WERI-Rb-1 (cell line): ENCODE data around the gene CFB.

Source experiments
- DNase-seq: peaks from one replicate; pipeline ENCODE4 v3.0.0-alpha.2; 2020
- H3K27ac ChIP-seq: fragments of 250-450 bp; sonication (Bioruptor Pico); 2 replicates; pipeline ENCODE4 v1.5.1; 2020; ENCODE audit warnings: mild to moderate bottlenecking, moderate library complexity
- H3K27me3 ChIP-seq: fragments of 250-450 bp; sonication (Bioruptor Pico); 2 replicates; pipeline ENCODE4 v1.5.1; 2021; ENCODE audit warnings: mild to moderate bottlenecking, low read depth, moderate library complexity; ENCODE audit not compliant: insufficient read depth, severe bottlenecking
- H3K36me3 ChIP-seq: fragments of 250-450 bp; sonication (Bioruptor Pico); 2 replicates; pipeline ENCODE4 v1.5.1; 2020; ENCODE audit warnings: mild to moderate bottlenecking, moderate library complexity
- H3K4me3 ChIP-seq: 2 replicates; pipeline ENCODE4 v1.5.1; 2011; ENCODE audit warnings: low read depth, mild to moderate bottlenecking, control low read depth, low read length
- H3K9me3 ChIP-seq: fragments of 250-450 bp; sonication (Bioruptor Pico); 2 replicates; pipeline ENCODE4 v1.5.1; 2021; ENCODE audit warnings: mild to moderate bottlenecking, moderate library complexity; ENCODE audit not compliant: severe bottlenecking
- TF ChIP-seq, protein P1 (sequence below): IDR thresholded peaks from 2 replicates; pipeline ENCODE4 v1.5.1; 2011; ENCODE audit warnings: low read depth, mild to moderate bottlenecking, control low read depth, inconsistent platforms, low read length

The CFB gene

DNA sequence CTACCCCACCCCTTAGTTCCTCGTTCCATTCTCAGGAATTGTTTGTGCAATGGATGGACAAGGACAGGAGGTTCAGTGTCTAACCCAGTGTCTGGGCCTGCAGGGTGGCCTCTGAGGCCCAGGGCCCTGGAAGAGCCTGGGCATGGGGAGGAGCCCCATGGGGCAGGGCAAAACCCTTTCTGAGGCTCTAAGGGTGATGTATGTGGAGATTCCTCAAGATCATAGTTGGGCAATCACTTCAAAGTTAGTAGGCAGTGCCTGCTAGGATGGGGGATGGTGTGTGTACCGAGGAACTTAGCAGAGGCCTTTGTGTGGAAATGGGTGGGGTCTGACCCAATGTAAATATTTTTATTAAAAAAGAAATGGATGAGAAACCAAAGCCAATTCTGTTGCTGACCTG lies 25.1 kb upstream of the CFB start:
- Histone ChIP-seq H3K36me3 (no peaks in the 10 kb centered on the region), H3K27me3 (no peaks in the 10 kb centered on the region), H3K4me3 (no peak overlapping the region), H3K27ac (no peak overlapping the region), H3K9me3 (peaks cover 2% of the 10 kb centered on the region)
- TF ChIP-seq, protein P1, sequence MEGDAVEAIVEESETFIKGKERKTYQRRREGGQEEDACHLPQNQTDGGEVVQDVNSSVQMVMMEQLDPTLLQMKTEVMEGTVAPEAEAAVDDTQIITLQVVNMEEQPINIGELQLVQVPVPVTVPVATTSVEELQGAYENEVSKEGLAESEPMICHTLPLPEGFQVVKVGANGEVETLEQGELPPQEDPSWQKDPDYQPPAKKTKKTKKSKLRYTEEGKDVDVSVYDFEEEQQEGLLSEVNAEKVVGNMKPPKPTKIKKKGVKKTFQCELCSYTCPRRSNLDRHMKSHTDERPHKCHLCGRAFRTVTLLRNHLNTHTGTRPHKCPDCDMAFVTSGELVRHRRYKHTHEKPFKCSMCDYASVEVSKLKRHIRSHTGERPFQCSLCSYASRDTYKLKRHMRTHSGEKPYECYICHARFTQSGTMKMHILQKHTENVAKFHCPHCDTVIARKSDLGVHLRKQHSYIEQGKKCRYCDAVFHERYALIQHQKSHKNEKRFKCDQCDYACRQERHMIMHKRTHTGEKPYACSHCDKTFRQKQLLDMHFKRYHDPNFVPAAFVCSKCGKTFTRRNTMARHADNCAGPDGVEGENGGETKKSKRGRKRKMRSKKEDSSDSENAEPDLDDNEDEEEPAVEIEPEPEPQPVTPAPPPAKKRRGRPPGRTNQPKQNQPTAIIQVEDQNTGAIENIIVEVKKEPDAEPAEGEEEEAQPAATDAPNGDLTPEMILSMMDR, result no peak
- DNase-seq, result no peak

DNA sequence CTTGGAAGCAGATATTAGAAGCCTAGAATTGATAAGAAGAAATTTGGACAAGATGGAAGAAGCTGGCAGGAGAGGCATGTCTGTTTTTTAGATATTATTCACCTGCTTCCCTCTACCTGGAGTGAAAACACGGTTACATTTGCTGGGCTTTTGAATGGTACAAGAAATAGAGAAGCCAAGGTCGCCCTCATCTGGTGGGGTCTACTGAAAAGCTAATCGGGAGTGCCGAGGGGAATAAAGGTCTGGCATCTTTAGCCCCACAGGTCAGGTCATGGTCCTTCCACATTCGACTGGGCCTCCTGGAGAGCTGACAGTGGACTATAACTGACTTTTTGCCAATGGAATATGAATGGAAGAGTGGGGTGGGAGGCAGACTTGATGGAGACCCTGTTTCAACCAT lies 23.0 kb upstream of the CFB start:
- H3K9me3 ChIP-seq, result peaks cover 4% of the 10 kb centered on the region
- H3K27ac ChIP-seq, result no peak overlapping the region
- H3K4me3 ChIP-seq, result no peak overlapping the region
- TF ChIP-seq, protein P1, result peak; percentile 45
- peak; percentile 54 for DNase-seq
- no peaks in the 10 kb centered on the region for H3K36me3 ChIP-seq
- no peaks in the 10 kb centered on the region for H3K27me3 ChIP-seq

DNA sequence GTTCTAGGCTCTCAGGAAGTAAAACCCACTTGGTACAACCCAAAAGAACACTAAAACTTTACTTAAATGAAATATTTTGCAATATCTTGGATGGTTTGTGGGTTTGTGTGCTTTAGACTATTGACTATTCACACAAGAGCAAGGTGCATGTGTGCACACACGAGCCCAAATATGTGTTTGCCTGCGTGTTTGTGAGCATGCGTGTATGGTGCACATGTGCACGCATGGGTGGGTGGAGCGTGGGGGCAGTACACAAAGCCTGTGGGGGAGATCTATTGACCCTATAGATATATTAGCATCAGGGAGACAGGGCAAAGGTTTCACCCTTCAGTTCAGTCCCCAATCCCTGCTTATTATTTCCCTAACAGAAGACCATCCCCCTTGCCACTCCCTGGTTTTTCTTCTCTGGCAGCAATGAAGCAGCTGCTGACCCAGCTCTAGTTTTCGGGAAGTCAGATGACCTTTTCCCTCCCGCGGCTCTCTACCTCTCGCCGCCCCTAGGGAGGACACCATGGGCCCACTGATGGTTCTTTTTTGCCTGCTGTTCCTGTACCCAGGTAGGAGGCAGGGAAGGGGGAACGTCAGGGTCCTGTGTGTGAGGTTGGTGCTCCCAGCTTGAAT lies 18.5 kb upstream of the CFB start, which contains the start of gene C2:
TSS of gene C2 (plus strand) at position 476 of the 621 bp plus-strand sequence. CDS start at position 512, 36 bp downstream.
- Histone ChIP-seq H3K9me3 (peaks cover 4% of the 10 kb centered on the region), H3K27me3 (no peaks in the 10 kb centered on the region), H3K27ac (no peak within 1 kb of the TSS)

DNA sequence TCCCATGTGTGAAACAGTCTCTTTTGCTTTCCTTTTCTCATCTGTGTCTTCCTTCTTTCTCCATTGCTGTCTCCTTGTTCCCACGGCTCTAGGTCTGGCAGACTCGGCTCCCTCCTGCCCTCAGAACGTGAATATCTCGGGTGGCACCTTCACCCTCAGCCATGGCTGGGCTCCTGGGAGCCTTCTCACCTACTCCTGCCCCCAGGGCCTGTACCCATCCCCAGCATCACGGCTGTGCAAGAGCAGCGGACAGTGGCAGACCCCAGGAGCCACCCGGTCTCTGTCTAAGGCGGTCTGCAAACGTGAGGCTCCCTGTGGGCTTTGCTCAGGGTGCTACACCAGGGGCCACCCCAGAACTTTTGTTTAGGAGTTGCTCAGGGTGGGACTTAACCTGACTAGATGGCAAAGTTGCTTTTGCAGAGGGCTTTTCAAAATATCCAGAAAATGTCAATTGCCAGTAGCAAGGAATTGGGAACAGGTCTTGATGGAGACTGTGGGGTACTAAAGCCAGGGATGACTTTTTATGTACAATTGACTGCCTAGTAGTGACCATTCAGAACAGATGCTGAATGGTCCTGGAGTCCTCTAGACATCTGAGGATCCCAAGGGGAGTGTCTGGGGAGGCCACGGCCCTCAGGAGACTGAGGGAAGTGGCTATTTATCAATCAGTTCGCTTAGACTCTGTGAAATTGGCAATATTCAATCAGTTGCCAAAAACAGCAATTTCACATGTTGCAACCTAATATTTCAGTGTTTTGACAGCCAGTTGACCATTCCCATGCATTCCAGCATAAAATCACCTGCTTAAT lies 17.8 kb upstream of the CFB start:
- Histone ChIP-seq H3K27ac (no peak overlapping the region), H3K9me3 (peaks cover 7% of the 10 kb centered on the region), H3K27me3 (no peaks in the 10 kb centered on the region), H3K4me3 (no peak overlapping the region), H3K36me3 (no peaks in the 10 kb centered on the region)
- DNase-seq, result no peak
- TF ChIP-seq, protein P1, result no peak

More for the DNA sequence above, 18.5 kb upstream of the CFB start, which contains the start of gene C2:
- H3K36me3 ChIP-seq, result no peaks in the 10 kb centered on the region
- no peak for DNase-seq
- H3K4me3 ChIP-seq, result no peak within 1 kb of the TSS
- TF ChIP-seq, protein P1, result no peak

DNA sequence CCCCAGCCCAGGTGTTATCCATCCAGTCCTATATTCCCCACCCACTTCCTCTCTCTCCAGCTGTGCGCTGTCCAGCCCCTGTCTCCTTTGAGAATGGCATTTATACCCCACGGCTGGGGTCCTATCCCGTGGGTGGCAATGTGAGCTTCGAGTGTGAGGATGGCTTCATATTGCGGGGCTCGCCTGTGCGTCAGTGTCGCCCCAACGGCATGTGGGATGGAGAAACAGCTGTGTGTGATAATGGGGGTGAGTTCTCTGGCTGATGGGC lies 17.3 kb upstream of the CFB start:
- no peak overlapping the region for H3K27ac ChIP-seq
- DNase-seq, result no peak
- H3K9me3 ChIP-seq, result peaks cover 7% of the 10 kb centered on the region
- H3K36me3 ChIP-seq, result no peaks in the 10 kb centered on the region
- TF ChIP-seq, protein P1, result no peak
- H3K4me3 ChIP-seq, result no peak overlapping the region
- H3K27me3 ChIP-seq, result no peaks in the 10 kb centered on the region
